Keratinocyte (primary cell): ENCODE results near the gene CLOCK. TPM values are rescaled to one million over a fixed set of nuclear protein-coding genes. Genes with fewer than 3 reads are reported as not detected.

Source experiments
- DNase-seq: peaks from one replicate; pipeline ENCODE4 v3.0.0-alpha.2; 2011; ENCODE audit warnings: low read depth, missing footprints, low spot score
- FAIRE-seq: peaks from 2 replicates; lab custom pipeline; 2011; peaks lifted over from hg19 to GRCh38; lab: Jason Lieb, UNC
- H2AFZ ChIP-seq: 2 replicates; pipeline ENCODE4 v1.6.0; 2012; ENCODE audit warnings: low read length, control low read depth, inconsistent platforms; ENCODE audit not compliant: control insufficient read depth
- H3K27ac ChIP-seq: 2 replicates; pipeline ENCODE4 v1.5.1; 2011; ENCODE audit warnings: low read length; ENCODE audit not compliant: control insufficient read depth, insufficient read depth
- H3K27me3 ChIP-seq: 3 replicates; pipeline ENCODE4 v1.6.0; 2011; ENCODE audit warnings: low read length; ENCODE audit not compliant: control insufficient read depth, insufficient read depth; ENCODE audit errors: extremely low read depth
- H3K36me3 ChIP-seq, 2 experiments: 2 replicates in 1 of 2; 3 replicates in 1 of 2; pipeline ENCODE4 v1.5.1; 2011; ENCODE audit warnings: low read length in 2 of 2, mild to moderate bottlenecking in 1 of 2; ENCODE audit not compliant: control insufficient read depth in 2 of 2, insufficient read depth in 2 of 2; ENCODE audit errors: extremely low read depth in 1 of 2
- H3K4me1 ChIP-seq: 3 replicates; pipeline ENCODE4 v1.5.1; 2011; ENCODE audit warnings: low read length; ENCODE audit not compliant: control insufficient read depth, insufficient read depth; ENCODE audit errors: extremely low read depth
- H3K4me2 ChIP-seq: 3 replicates; pipeline ENCODE4 v1.6.0; 2011; ENCODE audit warnings: low read depth, low read length; ENCODE audit not compliant: control insufficient read depth, insufficient read depth; ENCODE audit errors: extremely low read depth
- H3K4me3 ChIP-seq, 3 experiments: fragments of 200-600 bp in 1 of 3; sonication (generic) in 1 of 3; 2 replicates in 2 of 3; 3 replicates in 1 of 3; pipeline ENCODE4 v1.5.1; 2011 to 2016; ENCODE audit warnings: low read length in 3 of 3, mild to moderate bottlenecking in 3 of 3, control low read depth in 2 of 3, inconsistent platforms in 1 of 3, low read depth in 1 of 3, mixed read lengths in 1 of 3, mixed run types in 1 of 3, moderate library complexity in 1 of 3; ENCODE audit not compliant: control insufficient read depth in 2 of 3, insufficient read depth in 2 of 3; ENCODE audit errors: extremely low read depth in 1 of 3
- H3K79me2 ChIP-seq: 2 replicates; pipeline ENCODE4 v1.6.0; 2012; ENCODE audit warnings: low read length; ENCODE audit not compliant: control insufficient read depth, insufficient read depth
- H3K9ac ChIP-seq: 3 replicates; pipeline ENCODE4 v1.6.0; 2011; ENCODE audit warnings: low read length; ENCODE audit not compliant: control insufficient read depth, insufficient read depth; ENCODE audit errors: extremely low read depth
- H3K9me1 ChIP-seq: 3 replicates; pipeline ENCODE4 v1.6.0; 2011; ENCODE audit warnings: low read length; ENCODE audit not compliant: control insufficient read depth, insufficient read depth; ENCODE audit errors: extremely low read depth
- H3K9me3 ChIP-seq: 2 replicates; pipeline ENCODE4 v1.5.1; 2012; ENCODE audit warnings: low read depth, low read length; ENCODE audit not compliant: control insufficient read depth
- H4K20me1 ChIP-seq: 3 replicates; pipeline ENCODE4 v1.6.0; 2011; ENCODE audit warnings: low read length; ENCODE audit not compliant: control insufficient read depth, insufficient read depth; ENCODE audit errors: extremely low read depth
- CTCF ChIP-seq, 3 experiments: IDR thresholded peaks in 1 of 3; conservative IDR thresholded peaks in 1 of 3; optimal IDR thresholded peaks in 1 of 3; 2 replicates in 2 of 3; 3 replicates in 1 of 3; pipeline versions ENCODE3 to v1.5.1; 2011; ENCODE audit warnings: low read length in 3 of 3, mild to moderate bottlenecking in 3 of 3, moderate library complexity in 2 of 3, control low read depth in 1 of 3, inconsistent platforms in 1 of 3; ENCODE audit not compliant: insufficient read depth in 2 of 3; ENCODE audit errors: extremely low read depth in 1 of 3
- EZH2 ChIP-seq: IDR thresholded peaks from one replicate; pipeline ENCODE4 v1.6.1; 2012; ENCODE audit warnings: inconsistent platforms, mild to moderate bottlenecking, low read length, moderate library complexity
- dilution Hi-C: fragments of 300-500 bp; cut with MboI; formaldehyde crosslinking; loops from one replicate; pipeline ENCODE4 v1.7.0; 2020; ENCODE audit warnings: low sequenced_read_pairs; ENCODE audit not compliant: extremely low pct_ligation_motif_present
- polyA plus RNA-seq, 5 experiments: library from polyadenylated mRNA; depleted of rRNA in 3 of 5; stranded (reverse) in 3 of 5; stranded (forward) in 1 of 5; unstranded in 1 of 5; fragments of >200 nt; gene quantifications; 1 replicate in 1 of 5; 2 replicates in 3 of 5; 3 replicates in 1 of 5; pipeline versions ENCODE4 v1.2.1 to v1.2.3, GENCODE V29; 2011 to 2012; ENCODE audit warnings: missing spikeins in 2 of 5, low read depth in 1 of 5, low replicate concordance in 1 of 5

CLOCK gene
- polyA plus RNA-seq, 1 donor (not counting 4 experiments of a cell fraction or from before 2014, with no cell fraction given): 27.1 TPM

- Histone ChIP-seq H3K79me2 (no peaks in the 10 kb centered on the region), H3K9ac (no peak overlapping the region), H3K27ac (no peak overlapping the region), H3K9me1 (no peaks in the 10 kb centered on the region), H3K27me3 (no peaks in the 10 kb centered on the region), H3K4me3 (no peak overlapping the region), H3K4me1 (peaks cover 2% of the 10 kb centered on the region), H3K36me3 (peaks cover 5 to 10% of the 10 kb centered on the region in 2 experiments), H2AFZ (no peak overlapping the region), H3K4me2 (no peak overlapping the region), H4K20me1 (no peaks in the 10 kb centered on the region), H3K9me3 (no peaks in the 10 kb centered on the region)
- DNase-seq (no peak), FAIRE-seq (no peak)
- dilution Hi-C loops: no loop called here
- TF ChIP-seq CTCF (optimal IDR thresholded peaks at IDR 0.05 in 1 of 3, IDR thresholded peaks at IDR 0.05 in 1 of 3, conservative IDR thresholded peaks at IDR 0.05 in 1 of 3; ENCODE audit: extremely low read depth in 1 of 3, insufficient read depth in 2 of 3, low read length in 3 of 3) (no peak), EZH2 (no peak)
These were observed 76.7 kb downstream of the CLOCK start for GRCh38 chr4:55469979-55470378.

GRCh38 chr4:55468724-55469123 lies 78.0 kb downstream of the CLOCK start:
- Histone ChIP-seq H3K79me2 (no peaks in the 10 kb centered on the region), H3K4me2 (no peak overlapping the region), H3K9me3 (no peaks in the 10 kb centered on the region), H3K27ac (no peak overlapping the region), H3K27me3 (no peaks in the 10 kb centered on the region), H3K36me3 (peaks cover under 1 to 1% of the 10 kb centered on the region in 2 experiments), H3K4me3 (no peak overlapping the region), H4K20me1 (no peaks in the 10 kb centered on the region), H3K9ac (no peak overlapping the region), H3K4me1 (no peaks in the 10 kb centered on the region), H2AFZ (no peak overlapping the region), H3K9me1 (no peaks in the 10 kb centered on the region)
- DNase-seq (no peak), FAIRE-seq (no peak)
- TF ChIP-seq CTCF (optimal IDR thresholded peaks at IDR 0.05 in 1 of 3, IDR thresholded peaks at IDR 0.05 in 1 of 3, conservative IDR thresholded peaks at IDR 0.05 in 1 of 3; ENCODE audit: extremely low read depth in 1 of 3, insufficient read depth in 2 of 3, low read length in 3 of 3): no peak
- TF ChIP-seq EZH2: no peak
- dilution Hi-C loops: no loop called here
